IMR-90 (cell line): ENCODE data around the gene MCTP1. TPM values are rescaled to one million over a fixed set of nuclear protein-coding genes. Genes with fewer than 3 reads are reported as not detected.

Experiments used
- ATAC-seq: fragments of 200-7000 bp; cut with Tn5 transposase; 2 replicates; pipeline ENCODE4 v1.9.1; 2020; ENCODE audit warnings: low read depth, mild to moderate bottlenecking, moderate library complexity
- BruUV-seq: library from RNA; stranded (reverse); fragments of 400-500 nt; replicated peaks from 2 replicates; lab custom pipeline; 2021; lab: Mats Ljungman, UMichigan
- CTCF ChIA-PET: fragments of 300-600 bp; formaldehyde crosslinking; extraction: SDS; loops from one replicate; lab custom pipeline; 2021; ENCODE audit warnings: antibody characterized with exemption; lab: Yijun Ruan, JAX
- POLR2A ChIA-PET: fragments of 300-600 bp; sonication (Branson Sonifier 250); formaldehyde crosslinking; loops from one replicate; lab custom pipeline; 2022; ENCODE audit warnings: antibody characterized with exemption; ENCODE audit not compliant: unreplicated experiment; lab: Charles Lee
- DNase-seq: peaks from one replicate; pipeline ENCODE4 v3.0.0; 2013
- H2AFZ ChIP-seq: replicated peaks from 2 replicates; pipeline ENCODE3; 2013; ENCODE audit warnings: low read length, mild to moderate bottlenecking; ENCODE audit not compliant: poor library complexity
- H2AK5ac ChIP-seq: 2 replicates; pipeline ENCODE4 v1.6.1; 2013; ENCODE audit warnings: low read depth, low read length, inconsistent platforms
- H2AK9ac ChIP-seq: replicated peaks from 2 replicates; pipeline ENCODE3; 2013; ENCODE audit warnings: mild to moderate bottlenecking, low read depth, low read length, moderate library complexity; ENCODE audit not compliant: poor library complexity
- H2BK120ac ChIP-seq: 2 replicates; pipeline ENCODE4 v1.6.1; 2013; ENCODE audit warnings: low read depth, low read length, inconsistent platforms
- H2BK15ac ChIP-seq: 3 replicates; pipeline ENCODE4 v1.6.1; 2013; ENCODE audit warnings: low read depth, low read length, inconsistent platforms
- H2BK20ac ChIP-seq: 2 replicates; pipeline ENCODE4 v1.6.1; 2013; ENCODE audit warnings: low read depth, mild to moderate bottlenecking, inconsistent platforms, low read length, moderate library complexity
- H2BK5ac ChIP-seq: 2 replicates; pipeline ENCODE4 v1.6.1; 2013; ENCODE audit warnings: mild to moderate bottlenecking, low read depth, low read length, inconsistent platforms; ENCODE audit not compliant: poor library complexity, severe bottlenecking
- H3K14ac ChIP-seq: replicated peaks from 2 replicates; pipeline ENCODE4 v1.6.1; 2013; ENCODE audit warnings: low read depth, low read length, inconsistent platforms
- H3K18ac ChIP-seq: 2 replicates; pipeline ENCODE4 v1.6.1; 2013; ENCODE audit warnings: low read depth, low read length, control low read depth
- H3K23ac ChIP-seq: 2 replicates; pipeline ENCODE4 v1.6.1; 2013; ENCODE audit warnings: low read depth, low read length, inconsistent platforms
- H3K27ac ChIP-seq: 2 replicates; pipeline ENCODE4 v1.5.1; 2013; ENCODE audit warnings: mild to moderate bottlenecking, control low read depth, low read length; ENCODE audit not compliant: insufficient read depth
- H3K27me3 ChIP-seq: 2 replicates; pipeline ENCODE4 v1.6.1; 2013; ENCODE audit warnings: low read length; ENCODE audit not compliant: control insufficient read depth, insufficient read depth
- H3K36me3 ChIP-seq: 2 replicates; pipeline ENCODE4 v1.6.1; 2013; ENCODE audit warnings: low read length, mixed read lengths; ENCODE audit not compliant: control insufficient read depth, insufficient read depth
- H3K4ac ChIP-seq: 2 replicates; pipeline ENCODE4 v1.6.1; 2013; ENCODE audit warnings: low read depth, low read length, inconsistent platforms
- H3K4me1 ChIP-seq: 2 replicates; pipeline ENCODE4 v1.6.1; 2013; ENCODE audit warnings: low read length, mixed read lengths; ENCODE audit not compliant: control insufficient read depth, insufficient read depth
- H3K4me2 ChIP-seq: 2 replicates; pipeline ENCODE4 v1.6.1; 2013; ENCODE audit warnings: low read depth, mild to moderate bottlenecking, control low read depth, low read length, moderate library complexity
- H3K4me3 ChIP-seq: 2 replicates; pipeline ENCODE4 v1.5.1; 2013; ENCODE audit warnings: low read depth, mild to moderate bottlenecking, control low read depth, low read length, moderate library complexity; ENCODE audit not compliant: insufficient read depth
- H3K56ac ChIP-seq: 2 replicates; pipeline ENCODE4 v1.6.1; 2013; ENCODE audit warnings: low read length, inconsistent platforms; ENCODE audit not compliant: insufficient read depth; ENCODE audit errors: extremely low read depth
- H3K79me1 ChIP-seq, 2 experiments: 2 replicates each; pipeline ENCODE4 v1.6.1; 2013; ENCODE audit warnings: low read length in 2 of 2, inconsistent platforms in 1 of 2, low read depth in 1 of 2
- H3K9ac ChIP-seq: 2 replicates; pipeline ENCODE4 v1.6.1; 2013; ENCODE audit warnings: low read depth, low read length, control low read depth
- H3K9me1 ChIP-seq: 2 replicates; pipeline ENCODE4 v1.6.1; 2013; ENCODE audit warnings: low read length, inconsistent platforms; ENCODE audit not compliant: insufficient read depth
- H3K9me3 ChIP-seq: 2 replicates; pipeline ENCODE4 v1.6.1; 2013; ENCODE audit warnings: low read length; ENCODE audit not compliant: control insufficient read depth, insufficient read depth
- H4K20me1 ChIP-seq: 2 replicates; pipeline ENCODE4 v1.6.1; 2013; ENCODE audit warnings: low read length, inconsistent platforms; ENCODE audit not compliant: insufficient read depth
- H4K5ac ChIP-seq: 2 replicates; pipeline ENCODE4 v1.6.1; 2013; ENCODE audit warnings: mild to moderate bottlenecking, low read depth, low read length, control low read depth
- H4K8ac ChIP-seq, 2 experiments: 2 replicates each; pipeline ENCODE4 v1.6.1; 2013; ENCODE audit warnings: low read depth in 2 of 2, low read length in 2 of 2, control low read depth in 1 of 2, inconsistent platforms in 1 of 2
- H4K91ac ChIP-seq: 2 replicates; pipeline ENCODE4 v1.6.1; 2013; ENCODE audit warnings: low read depth, low read length, inconsistent platforms; ENCODE audit not compliant: insufficient read depth
- BHLHE40 ChIP-seq: fragments of 150-350 bp; IDR thresholded peaks from 2 replicates; pipeline ENCODE4 v1.6.1; 2016; ENCODE audit warnings: mild to moderate bottlenecking, low read depth, low read length
- CEBPB ChIP-seq: IDR thresholded peaks from 2 replicates; pipeline ENCODE4 v1.6.1; 2012; ENCODE audit warnings: low read depth, low read length, improper control_type of control experiment
- CHD1 ChIP-seq: IDR thresholded peaks from 2 replicates; pipeline ENCODE4 v1.6.1; 2012; ENCODE audit warnings: low read depth, low read length, improper control_type of control experiment
- CTCF ChIP-seq: conservative IDR thresholded peaks from 2 replicates; pipeline ENCODE4 v1.5.1; 2012; ENCODE audit warnings: mild to moderate bottlenecking, low read depth, low read length, improper control_type of control experiment
- ELK1 ChIP-seq: fragments of 150-350 bp; IDR thresholded peaks from 2 replicates; pipeline ENCODE4 v1.6.1; 2016; ENCODE audit warnings: low read depth, mild to moderate bottlenecking, low read length, moderate library complexity, borderline replicate concordance
- FOS ChIP-seq: fragments of 150-350 bp; IDR thresholded peaks from 2 replicates; pipeline ENCODE4 v1.6.1; 2016; ENCODE audit warnings: low read depth, low read length
- MAFK ChIP-seq: IDR thresholded peaks from 2 replicates; pipeline ENCODE4 v1.6.1; 2012; ENCODE audit warnings: low read depth, low read length, improper control_type of control experiment
- MAZ ChIP-seq: IDR thresholded peaks from 2 replicates; pipeline ENCODE4 v1.6.1; 2012; ENCODE audit warnings: low read depth, mild to moderate bottlenecking, low read length, improper control_type of control experiment, moderate library complexity, borderline replicate concordance
- MXI1 ChIP-seq: IDR thresholded peaks from 2 replicates; pipeline ENCODE4 v1.6.1; 2012; ENCODE audit warnings: low read depth, mild to moderate bottlenecking, low read length, moderate library complexity, borderline replicate concordance
- NFE2L2 ChIP-seq: fragments of 150-350 bp; IDR thresholded peaks from 2 replicates; pipeline ENCODE4 v1.6.1; 2016; ENCODE audit warnings: low read depth, mild to moderate bottlenecking, low read length
- POLR2A ChIP-seq: IDR thresholded peaks from 2 replicates; pipeline ENCODE4 v1.6.1; 2012; ENCODE audit warnings: mild to moderate bottlenecking, low read depth, low read length
- RAD21 ChIP-seq: IDR thresholded peaks from 2 replicates; pipeline ENCODE4 v1.6.1; 2012; ENCODE audit warnings: low read length, improper control_type of control experiment
- RCOR1 ChIP-seq: IDR thresholded peaks from 2 replicates; pipeline ENCODE4 v1.6.1; 2012; ENCODE audit warnings: mild to moderate bottlenecking, low read length, improper control_type of control experiment; ENCODE audit not compliant: insufficient replicate concordance
- RFX5 ChIP-seq: IDR thresholded peaks from 2 replicates; pipeline ENCODE4 v1.8.0; 2012; ENCODE audit warnings: low read depth, mild to moderate bottlenecking, low read length, moderate library complexity
- SMC3 ChIP-seq: fragments of 150-350 bp; IDR thresholded peaks from 2 replicates; pipeline ENCODE4 v1.6.1; 2016; ENCODE audit warnings: low read depth, mild to moderate bottlenecking, antibody characterized with exemption, low read length, moderate library complexity
- USF2 ChIP-seq: fragments of 150-350 bp; IDR thresholded peaks from 2 replicates; pipeline ENCODE4 v1.6.1; 2017; ENCODE audit warnings: mild to moderate bottlenecking, antibody characterized with exemption, low read length, low read depth
- WGBS, 2 experiments: methylation state at CpG; one replicate each; pipeline versions ENCODE4 v1.1.5 to v1.1.7; 2013; ENCODE audit warnings: missing lambda C conversion rate in 2 of 2; ENCODE audit not compliant: insufficient read length in 1 of 2; ENCODE audit errors: extremely low coverage in 2 of 2; 5-methylcytosine and 5-hydroxymethylcytosine counted together
- dilution Hi-C: fragments of 300-500 bp; cut with HindIII; formaldehyde crosslinking; loops from one replicate; pipeline ENCODE4 v1.14.3; 2018; ENCODE audit warnings: low sequenced_read_pairs; ENCODE audit not compliant: unreplicated experiment
- in situ Hi-C: fragments of 300-500 bp; cut with MboI; formaldehyde crosslinking; loops from 3 replicates; pipeline ENCODE4 v1.14.3; 2019; ENCODE audit warnings: low sequenced_read_pairs, inconsistent platforms, mixed read lengths
- intact Hi-C: fragments of 100-400 bp; cut with micrococcal nuclease; formaldehyde crosslinking; loops from 2 replicates; pipeline ENCODE4 v1.10.0; 2022
- polyA plus RNA-seq, 3 experiments: library from polyadenylated mRNA; depleted of rRNA; stranded (reverse); fragments of >200 nt; gene quantifications; 2 replicates each; pipeline ENCODE4 v1.2.3, GENCODE V29; 2012; ENCODE audit warnings: low replicate concordance in 1 of 3
- total RNA-seq: library from RNA; depleted of rRNA; stranded (reverse); fragments of >200 nt; gene quantifications from 2 replicates; pipeline ENCODE4 v1.2.3, GENCODE V29; 2012

The MCTP1 gene
- total and polyA plus RNA-seq, 2 of the 4 experiments (the other 2 are of a cell fraction): 0.21 TPM; not detected in 1

- Histone ChIP-seq H3K4me2 (no peak overlapping the region), H3K27me3 (no peaks in the 10 kb centered on the region), H2AK5ac (no peak overlapping the region), H3K4ac (no peak overlapping the region), H3K4me1 (no peaks in the 10 kb centered on the region), H4K8ac (no peak overlapping the region), H3K9ac (no peak overlapping the region), H4K20me1 (no peaks in the 10 kb centered on the region), H2BK20ac (no peak overlapping the region), H4K91ac (no peak overlapping the region), H3K9me3 (no peaks in the 10 kb centered on the region), H3K14ac (no peak overlapping the region), H2BK5ac (no peak overlapping the region), H3K56ac (no peak overlapping the region), H3K18ac (no peak overlapping the region), H3K23ac (no peak overlapping the region), H2AFZ (no peak overlapping the region), H3K4me3 (no peak overlapping the region), H3K79me1 (no peaks in the 10 kb centered on the region), H2BK15ac (no peak overlapping the region), H3K27ac (no peak overlapping the region), H4K5ac (no peak overlapping the region), H3K9me1 (no peaks in the 10 kb centered on the region), H3K36me3 (no peaks in the 10 kb centered on the region), H2BK120ac (no peak overlapping the region), H2AK9ac (no peak overlapping the region)
- no CpG with 5 or more reads among the region's 2 CpGs for WGBS, 2 experiments
- DNase-seq (no peak), ATAC-seq (no peak)
- intact Hi-C loops: no loop called here
- BruUV-seq: no TSS peak
- no peak for TF ChIP-seq MXI1
- TF ChIP-seq BHLHE40: no peak
- TF ChIP-seq RFX5: no peak
- TF ChIP-seq USF2: no peak
- TF ChIP-seq RAD21: no peak
- TF ChIP-seq SMC3: no peak
- TF ChIP-seq CHD1: no peak
- TF ChIP-seq RCOR1: no peak
- TF ChIP-seq POLR2A: no peak
- TF ChIP-seq MAFK: no peak
- no peak for TF ChIP-seq FOS
- no peak for TF ChIP-seq NFE2L2
- TF ChIP-seq CTCF: no peak
- no peak for TF ChIP-seq MAZ
- TF ChIP-seq ELK1: no peak
- no peak for TF ChIP-seq CEBPB
- CTCF ChIA-PET: no interaction called here
- dilution Hi-C loops: no loop called here
- in situ Hi-C loops: no loop called here
- POLR2A ChIA-PET: no interaction called here
Measured at GRCh38 chr5:95222836-95223235, 62.1 kb downstream of the MCTP1 start.
